A549 (cell line): ENCODE measurements around the gene COQ9. TPM values are rescaled to one million over a fixed set of nuclear protein-coding genes. Genes with fewer than 3 reads are reported as not detected.

Source experiments
- ATAC-seq, 2 experiments: fragments of 200-7000 bp in 1 of 2; fragments of >200 bp in 1 of 2; cut with Nextera tagmentation in 1 of 2; cut with Tn5 transposase in 1 of 2; 3 replicates each; pipeline versions ENCODE4 v1.8.0 to v1.9.1; 2018 to 2020; ENCODE audit warnings: mild to moderate bottlenecking in 1 of 2, moderate library complexity in 1 of 2
- CTCF ChIA-PET: fragments of 300-600 bp; sonication (Branson Sonifier 250); formaldehyde crosslinking; extraction: SDS; loops from one replicate; lab custom pipeline; 2021; ENCODE audit warnings: antibody characterized with exemption, inconsistent platforms; lab: Yijun Ruan, JAX
- POLR2A ChIA-PET: fragments of 350-600 bp; formaldehyde crosslinking; extraction: SDS; loops from one replicate; lab custom pipeline; 2021; ENCODE audit warnings: antibody characterized with exemption, inconsistent platforms; lab: Yijun Ruan, JAX
- DNase-seq, 2 experiments: peaks; one replicate each; pipeline versions ENCODE4 v3.0.0 to v3.0.0-alpha.2; 2011 to 2016; ENCODE audit warnings: low read depth in 1 of 2, low spot score in 1 of 2
- FAIRE-seq: peaks from 2 replicates; lab custom pipeline; 2011; peaks lifted over from hg19 to GRCh38; lab: Jason Lieb, UNC
- H3K27ac ChIP-seq, 2 experiments: fragments of >200 bp; sonication (Bioruptor Twin); formaldehyde crosslinking; 3 replicates each; pipeline ENCODE4 v1.5.1; 2016 to 2017
- H3K4me1 ChIP-seq: fragments of >200 bp; sonication (Bioruptor Twin); formaldehyde crosslinking; 3 replicates; pipeline ENCODE4 v1.6.1; 2016
- H3K4me2 ChIP-seq: fragments of >200 bp; sonication (Bioruptor Twin); formaldehyde crosslinking; 3 replicates; pipeline ENCODE4 v1.6.1; 2016
- H3K4me3 ChIP-seq: fragments of >200 bp; sonication (Bioruptor Twin); formaldehyde crosslinking; 3 replicates; pipeline ENCODE4 v1.5.1; 2016
- H3K9me3 ChIP-seq: fragments of >200 bp; sonication (Bioruptor Twin); formaldehyde crosslinking; 3 replicates; pipeline ENCODE4 v1.6.1; 2016
- BCL3 ChIP-seq: fragments of >200 bp; sonication (Bioruptor Twin); formaldehyde crosslinking; IDR thresholded peaks from 3 replicates; pipeline ENCODE4 v1.6.1; 2016
- CEBPB ChIP-seq, 2 experiments: fragments of >200 bp in 1 of 2; sonication (Bioruptor Twin) in 1 of 2; formaldehyde crosslinking in 1 of 2; IDR thresholded peaks; 2 replicates each; pipeline ENCODE4 v1.6.1; 2012 to 2016
- CHD4 ChIP-seq: fragments of 200-600 bp; sonication (generic); IDR thresholded peaks from 2 replicates; pipeline ENCODE4 v1.6.1; 2016; ENCODE audit warnings: antibody characterized with exemption, mild to moderate bottlenecking, borderline replicate concordance
- CTCF ChIP-seq: fragments of >200 bp; sonication (Bioruptor Twin); formaldehyde crosslinking; IDR thresholded peaks from 3 replicates; pipeline ENCODE4 v1.5.1; 2016
- E2F6 ChIP-seq: IDR thresholded peaks from 2 replicates; pipeline ENCODE4 v1.6.1; 2012; ENCODE audit warnings: low read depth, borderline replicate concordance
- EHF ChIP-seq: fragments of 250-450 bp; sonication (Bioruptor Pico); IDR thresholded peaks from 2 replicates; pipeline ENCODE4 v1.5.0; 2020; ENCODE audit warnings: mild to moderate bottlenecking
- EP300 ChIP-seq, 2 experiments: fragments of >200 bp; sonication (Bioruptor Twin); formaldehyde crosslinking; IDR thresholded peaks; 2 replicates in 1 of 2; 3 replicates in 1 of 2; pipeline ENCODE4 v1.6.1; 2016 to 2017
- FOSL2 ChIP-seq, 2 experiments: fragments of 450-650 bp in 1 of 2; fragments of >200 bp in 1 of 2; sonication (Bioruptor Twin) in 1 of 2; formaldehyde crosslinking; IDR thresholded peaks; 2 replicates each; pipeline versions ENCODE4 v1.5.0 to v1.6.1; 2016 to 2020; ENCODE audit warnings: mild to moderate bottlenecking in 1 of 2, moderate library complexity in 1 of 2
- FOXS1 ChIP-seq: fragments of 250-450 bp; sonication (Bioruptor Pico); IDR thresholded peaks from 2 replicates; pipeline ENCODE4 v1.5.0; 2020; ENCODE audit warnings: mild to moderate bottlenecking, moderate library complexity
- GATA3 ChIP-seq: IDR thresholded peaks from 2 replicates; pipeline ENCODE4 v1.6.1; 2012; ENCODE audit warnings: borderline replicate concordance
- JUNB ChIP-seq: fragments of >200 bp; sonication (Bioruptor Twin); formaldehyde crosslinking; IDR thresholded peaks from 2 replicates; pipeline ENCODE4 v1.6.1; 2016
- KDM5A ChIP-seq: fragments of 200-600 bp; sonication (generic); IDR thresholded peaks from 2 replicates; pipeline ENCODE4 v1.6.1; 2016; ENCODE audit warnings: antibody characterized with exemption, mild to moderate bottlenecking
- MYC ChIP-seq: IDR thresholded peaks from 2 replicates; pipeline ENCODE4 v1.6.1; 2012; ENCODE audit warnings: mild to moderate bottlenecking, inconsistent platforms, low read length, improper control_type of control experiment, borderline replicate concordance
- NPAS2 ChIP-seq: fragments of 250-450 bp; sonication (Bioruptor Pico); IDR thresholded peaks from 2 replicates; pipeline ENCODE4 v1.8.0; 2022; ENCODE audit warnings: mild to moderate bottlenecking, moderate library complexity, borderline replicate concordance
- POLR2AphosphoS2 ChIP-seq: conservative IDR thresholded peaks from 2 replicates; pipeline ENCODE4 v1.6.1; 2012; ENCODE audit warnings: low read length, improper control_type of control experiment, inconsistent platforms
- RAD21 ChIP-seq, 2 experiments: fragments of >200 bp in 1 of 2; sonication (Bioruptor Twin) in 1 of 2; formaldehyde crosslinking in 1 of 2; IDR thresholded peaks in 1 of 2; conservative IDR thresholded peaks in 1 of 2; 2 replicates in 1 of 2; 3 replicates in 1 of 2; pipeline ENCODE4 v1.6.1; 2012 to 2018; ENCODE audit warnings: inconsistent platforms in 1 of 2
- SMC3 ChIP-seq: fragments of >200 bp; sonication (Bioruptor Twin); formaldehyde crosslinking; IDR thresholded peaks from 3 replicates; pipeline ENCODE4 v1.6.1; 2018; ENCODE audit warnings: inconsistent platforms
- SREBF2 ChIP-seq: fragments of 450-650 bp; IDR thresholded peaks from 2 replicates; pipeline ENCODE4 v1.6.1; 2014; ENCODE audit warnings: mild to moderate bottlenecking, moderate library complexity
- TFCP2L1 ChIP-seq: fragments of 250-450 bp; sonication (Bioruptor Pico); IDR thresholded peaks from 2 replicates; pipeline ENCODE4 v1.5.0; 2021; ENCODE audit warnings: mild to moderate bottlenecking
- ZNF302 ChIP-seq: fragments of 250-450 bp; sonication (Bioruptor Pico); IDR thresholded peaks from 2 replicates; pipeline ENCODE4 v1.9.0; 2021; ENCODE audit warnings: inconsistent platforms, mild to moderate bottlenecking, moderate library complexity
- WGBS: methylation state at CpG from one replicate; pipeline ENCODE4 v1.1.6; 2017; ENCODE audit errors: missing lambda C conversion rate; 5-methylcytosine and 5-hydroxymethylcytosine counted together
- polyA plus RNA-seq, 4 experiments: library from polyadenylated mRNA; depleted of rRNA in 3 of 4; stranded (reverse); fragments of >200 nt; fragmentation: RNase III in 1 of 4; extraction: RNeasy Plus Mini Kit Qiagen cat#74134 plus additional on column Dnase treatment in 1 of 4; gene quantifications; 2 replicates in 3 of 4; 3 replicates in 1 of 4; pipeline ENCODE4 v1.2.3, GENCODE V29; 2011 to 2017
- TF ChIP-seq, protein P1 (sequence below): fragments of 250-450 bp; sonication (Bioruptor Pico); IDR thresholded peaks from 2 replicates; pipeline ENCODE4 v1.5.0; 2020; ENCODE audit warnings: low read depth, mild to moderate bottlenecking, moderate library complexity

Gene COQ9
- polyA plus RNA-seq, 2 of the 4 experiments (the other 2 are of a cell fraction): 47.2 to 109 TPM

- WGBS: 82% methylated on average over 6 of the region's 6 CpGs
- peaks cover 33% of the 10 kb centered on the region for H3K4me1 ChIP-seq
- no peak for DNase-seq
- CTCF ChIA-PET: interaction anchor here (0.5 to 16.7 kb wide), 37 partner anchors 11 to 335 kb away, joined by 3 to 709 read pairs (median 10); partner anchors contain the start of genes CCL17, DOK4, POLR2C and PSME3IP1
- no peak for ATAC-seq
- TF ChIP-seq SREBF2 (no peak), NPAS2 (CRISPR knock-in tag) (no peak), CTCF (no peak), SMC3 (no peak), FOXS1 (CRISPR knock-in tag) (no peak), BCL3 (no peak), GATA3 (no peak), MYC (no peak), POLR2AphosphoS2 (no peak), KDM5A (no peak), EP300 (IDR thresholded peaks at IDR 0.05) (no peak), ZNF302 (CRISPR knock-in tag) (no peak), FOSL2 (IDR thresholded peaks at IDR 0.05) (no peak), FOSL2 (CRISPR knock-in tag; IDR thresholded peaks at IDR 0.05) (no peak), CHD4 (no peak), JUNB (no peak), E2F6 (no peak), TFCP2L1 (CRISPR knock-in tag) (no peak), CEBPB (IDR thresholded peaks at IDR 0.05) (no peak)
- TF ChIP-seq, protein P1, sequence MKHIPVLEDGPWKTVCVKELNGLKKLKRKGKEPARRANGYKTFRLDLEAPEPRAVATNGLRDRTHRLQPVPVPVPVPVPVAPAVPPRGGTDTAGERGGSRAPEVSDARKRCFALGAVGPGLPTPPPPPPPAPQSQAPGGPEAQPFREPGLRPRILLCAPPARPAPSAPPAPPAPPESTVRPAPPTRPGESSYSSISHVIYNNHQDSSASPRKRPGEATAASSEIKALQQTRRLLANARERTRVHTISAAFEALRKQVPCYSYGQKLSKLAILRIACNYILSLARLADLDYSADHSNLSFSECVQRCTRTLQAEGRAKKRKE (CRISPR knock-in tag): no peak
- no peak overlapping the region for H3K4me3 ChIP-seq
- peak overlapping the region; percentile 66 to 92; a peak in 5 of 6 replicates for H3K27ac ChIP-seq
- no peak for FAIRE-seq
- no peaks in the 10 kb centered on the region for H3K9me3 ChIP-seq
- POLR2A ChIA-PET: no interaction called here
- H3K4me2 ChIP-seq: peak overlapping the region; percentile 74; the same call in 2 of the 3 replicates
Measured at GRCh38 chr16:57419506-57419905, 27.8 kb upstream of the COQ9 start.

DNA sequence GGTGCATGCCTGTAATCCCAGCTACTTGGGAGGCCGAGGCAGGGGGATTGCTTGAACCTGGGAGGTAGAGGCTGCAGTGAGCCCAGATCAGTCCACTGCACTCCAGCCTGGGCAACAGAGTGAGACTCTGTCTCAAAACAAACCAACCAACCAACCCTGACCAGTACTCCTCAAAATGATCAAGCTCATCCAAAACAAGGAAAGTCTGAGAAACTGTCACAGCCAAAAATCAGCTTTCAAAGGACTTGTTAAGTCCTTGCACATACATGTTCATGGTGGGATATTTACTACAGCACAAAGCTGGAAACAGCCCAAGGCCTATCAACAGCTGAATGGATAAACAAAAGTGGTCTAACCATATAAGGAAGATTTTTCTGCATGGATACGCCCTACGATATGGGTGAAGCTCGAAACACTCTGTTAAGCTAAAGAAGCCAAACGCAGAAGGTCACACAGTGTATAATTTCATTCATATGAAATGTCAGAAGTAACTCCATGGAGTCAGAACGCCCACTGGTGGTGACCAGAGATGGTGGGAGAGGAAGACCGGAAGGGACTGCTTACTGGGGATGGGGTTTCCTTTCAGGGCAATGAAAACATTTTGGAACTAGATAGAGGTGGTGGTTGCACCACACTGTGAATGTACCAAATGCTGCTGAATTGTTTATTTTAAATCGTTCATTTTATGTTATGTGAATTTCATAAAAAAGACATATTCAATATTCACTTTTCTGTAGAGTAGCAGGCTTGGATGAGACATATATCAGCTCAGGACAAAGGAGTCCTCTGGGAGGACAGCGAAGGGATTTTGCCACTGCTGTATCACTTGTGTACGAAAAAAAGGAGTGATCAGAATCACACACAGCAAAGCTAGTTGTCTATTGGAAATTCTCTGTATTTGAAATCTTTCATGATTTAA lies 25.0 kb upstream of the COQ9 start:
- no peak for FAIRE-seq
- CTCF ChIA-PET: interaction anchor here (0.7 to 16.7 kb wide), 34 partner anchors 9 to 337 kb away, joined by 3 to 709 read pairs (median 4); partner anchors contain the start of genes ARL2BP, CIAPIN1, COQ9 and CPNE2
- POLR2A ChIA-PET: interaction anchor here (0.9 to 1.0 kb wide), 2 partner anchors 121 to 122 kb away, joined by 3 read pairs; no protein-coding TSS in a partner anchor
- H3K4me1 ChIP-seq: peaks cover 31% of the 10 kb centered on the region
- H3K9me3 ChIP-seq: no peaks in the 10 kb centered on the region
- ATAC-seq: peak; percentile 67 to 73
- DNase-seq: peak; percentile 55 to 72
- peak overlapping the region in 1 of 2 experiments; percentile 47; a peak in 3 of 6 replicates for H3K27ac ChIP-seq
- WGBS: 26% methylated on average over 10 of the region's 10 CpGs
- H3K4me2 ChIP-seq: peak overlapping the region; percentile 39
- H3K4me3 ChIP-seq: no peak overlapping the region
- TF ChIP-seq RAD21 (conservative IDR thresholded peaks at IDR 0.05 in 1 of 2, IDR thresholded peaks at IDR 0.05 in 1 of 2): peak; percentile 82 to 86
- peak; percentile 83 for TF ChIP-seq SMC3
- TF ChIP-seq EHF (CRISPR knock-in tag): no peak
- peak; percentile 75 for TF ChIP-seq CTCF
